Inferior parietal cortex (tissue), 1 donor: ENCODE results near the gene SULT1A3.
A peak's percentile ranks its signal among the peaks of the same experiment; 100 is the strongest.
"Not testable (repeated sequence)": the region's sequence is repeated elsewhere in the genome, so short reads cannot be mapped to it uniquely, and the experiment has no call there.

Experiments
- DNase-seq: peaks from one replicate; pipeline ENCODE4 v3.0.0-alpha.2; 2016; ENCODE audit errors: extremely low spot score

Gene SULT1A3

DNA sequence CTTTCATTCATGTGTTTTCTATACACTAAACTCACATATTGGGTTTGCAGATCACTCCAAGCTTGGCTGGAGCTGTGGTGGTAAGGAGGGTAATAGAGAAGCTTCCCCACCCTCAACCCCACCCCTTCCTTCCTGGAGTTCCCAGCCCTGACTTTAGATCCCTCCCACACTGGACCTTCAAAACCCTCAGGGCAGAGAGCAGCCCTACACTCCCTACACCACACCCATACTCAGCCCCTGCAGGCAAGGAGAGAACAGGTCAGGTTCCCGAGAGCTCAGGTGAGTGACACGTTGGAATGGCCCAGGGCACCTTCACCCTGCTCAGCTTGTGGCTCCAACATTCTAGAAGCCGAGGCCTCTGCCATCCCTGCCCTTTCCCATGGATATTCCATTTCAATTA lies at the start of gene SULT1A3:
TSS of gene SULT1A3 (plus strand) at position 207 of the 400 bp plus-strand sequence. CDS start 1,474 bp downstream, outside the sequence.
- DNase-seq, result not testable (repeated sequence)

DNA sequence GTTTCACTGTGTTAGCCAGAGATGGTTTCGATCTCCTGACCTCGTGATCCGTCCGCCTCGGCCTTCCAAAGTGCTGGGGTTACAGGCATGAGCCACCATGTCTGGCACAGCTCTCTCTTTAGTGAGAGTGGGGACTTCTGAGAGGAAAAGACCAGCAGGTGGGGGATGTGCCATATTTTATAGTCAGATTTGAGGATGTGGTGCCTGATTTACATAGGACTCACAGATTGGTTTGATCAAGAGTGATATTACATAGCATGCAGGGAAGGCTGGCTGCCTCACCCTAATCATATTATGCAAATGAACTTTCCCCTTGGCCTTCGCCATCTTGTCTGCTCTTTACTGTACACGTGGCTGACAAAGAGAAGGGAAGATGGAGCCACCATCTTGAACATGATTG lies 48.0 kb upstream of the SULT1A3 start:
- DNase-seq, result no peak

DNA sequence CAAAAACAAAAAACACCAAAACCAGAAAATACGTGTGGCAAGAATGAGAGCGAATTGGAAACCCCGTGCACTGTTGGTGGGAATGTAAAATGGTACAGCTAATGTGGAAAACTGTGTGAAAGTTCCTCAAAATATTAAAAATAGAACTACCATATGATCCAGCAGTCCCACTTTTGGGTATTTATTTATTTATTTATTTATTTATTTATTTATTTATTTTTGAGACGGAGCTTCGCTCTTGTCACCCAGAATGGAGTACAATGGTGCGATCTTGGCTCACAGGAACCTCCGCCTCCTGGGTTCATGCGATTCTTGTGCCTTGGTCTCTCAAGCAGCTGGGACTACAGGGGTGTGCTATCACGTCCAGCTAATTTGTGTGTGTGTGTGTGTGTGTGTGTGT lies 46.5 kb upstream of the SULT1A3 start:
- DNase-seq, result no peak

GRCh38 chr16:30155188-30155587 lies 43.9 kb upstream of the SULT1A3 start:
- no peak for DNase-seq

DNA sequence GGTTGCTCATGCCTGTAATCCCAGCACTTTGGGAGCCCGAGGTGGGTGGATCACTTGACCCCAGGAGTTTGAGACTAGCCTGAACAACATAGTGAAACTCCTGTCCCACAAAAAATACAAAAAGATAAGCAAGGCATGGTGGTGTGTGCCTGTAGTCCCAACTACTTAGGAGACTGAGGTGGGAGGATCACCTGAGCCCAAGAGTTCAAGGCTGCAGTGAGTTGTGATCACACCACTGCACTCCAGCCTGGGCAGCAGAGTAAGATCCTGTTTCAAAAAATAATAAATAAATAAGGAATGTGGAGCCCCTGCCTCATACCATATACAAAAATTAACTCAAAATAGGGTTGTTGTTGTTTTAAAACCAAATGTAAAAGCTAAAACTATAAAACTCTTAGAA lies 41.8 kb upstream of the SULT1A3 start:
- no peak for DNase-seq

DNA sequence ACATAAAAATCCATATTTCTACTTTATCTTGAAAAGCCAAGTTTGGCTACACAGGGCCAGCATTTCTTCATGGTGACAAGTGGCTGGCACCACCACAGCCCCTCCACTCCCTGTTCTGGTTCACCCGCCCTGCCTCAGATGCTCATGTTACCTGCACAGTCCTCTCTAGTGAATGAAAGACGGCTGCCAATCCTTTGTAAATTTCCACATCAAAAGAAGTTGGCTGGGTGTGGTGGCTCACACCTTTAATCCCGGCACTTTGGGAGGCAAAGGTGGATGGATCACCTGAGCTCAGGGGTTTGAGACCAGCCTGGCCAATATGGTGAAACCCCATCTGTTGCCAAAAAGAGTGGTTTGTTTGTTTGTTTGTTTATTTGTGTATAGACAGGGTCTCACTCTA lies 35.5 kb upstream of the SULT1A3 start:
- no peak for DNase-seq

- DNase-seq, result no peak
Measured at GRCh38 chr16:30166202-30166902, 32.7 kb upstream of the SULT1A3 start.

- not testable (repeated sequence) for DNase-seq
Measured at GRCh38 chr16:30168746-30169145, 30.3 kb upstream of the SULT1A3 start.

- DNase-seq, result not testable (repeated sequence)
Measured at GRCh38 chr16:30169416-30169815, 29.6 kb upstream of the SULT1A3 start.

DNA sequence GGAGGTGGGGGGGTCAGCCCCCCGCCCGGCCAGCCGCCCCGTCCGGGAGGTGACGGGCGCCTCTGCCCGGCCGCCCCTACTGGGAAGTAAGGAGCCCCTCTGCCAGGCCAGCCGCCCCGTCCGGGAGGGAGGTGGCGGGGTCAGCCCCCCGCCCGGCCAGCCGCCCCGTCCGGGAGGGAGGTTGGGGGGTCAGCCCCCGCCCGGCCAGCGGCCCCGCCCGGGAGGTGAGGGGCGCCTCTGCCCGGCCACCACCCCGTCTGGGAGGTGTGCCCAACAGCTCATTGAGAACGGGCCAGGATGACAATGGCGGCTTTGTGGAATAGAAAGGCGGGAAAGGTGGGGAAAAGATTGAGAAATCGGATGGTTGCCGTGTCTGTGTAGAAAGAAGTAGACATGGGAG lies 28.9 kb upstream of the SULT1A3 start:
- DNase-seq, result not testable (repeated sequence)

DNA sequence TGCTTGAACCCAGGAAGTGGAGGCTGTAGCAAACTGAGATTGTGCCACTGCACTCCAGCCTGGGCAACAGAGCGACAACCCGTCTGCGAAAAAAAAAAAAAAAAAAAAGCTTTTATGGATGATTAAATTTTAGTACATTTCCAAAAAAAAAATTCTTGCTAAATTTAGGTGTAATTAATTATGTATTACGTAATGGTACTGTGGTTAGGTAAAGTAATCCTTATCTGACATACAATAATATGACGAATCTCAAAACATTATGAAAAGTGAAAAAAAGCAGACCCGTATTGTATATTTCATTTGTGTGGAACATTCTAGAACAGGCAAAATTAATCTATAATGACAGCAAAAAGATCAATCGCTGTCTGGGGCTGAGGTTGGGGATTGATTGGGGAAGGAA lies 26.0 kb upstream of the SULT1A3 start:
- DNase-seq, result no peak

DNA sequence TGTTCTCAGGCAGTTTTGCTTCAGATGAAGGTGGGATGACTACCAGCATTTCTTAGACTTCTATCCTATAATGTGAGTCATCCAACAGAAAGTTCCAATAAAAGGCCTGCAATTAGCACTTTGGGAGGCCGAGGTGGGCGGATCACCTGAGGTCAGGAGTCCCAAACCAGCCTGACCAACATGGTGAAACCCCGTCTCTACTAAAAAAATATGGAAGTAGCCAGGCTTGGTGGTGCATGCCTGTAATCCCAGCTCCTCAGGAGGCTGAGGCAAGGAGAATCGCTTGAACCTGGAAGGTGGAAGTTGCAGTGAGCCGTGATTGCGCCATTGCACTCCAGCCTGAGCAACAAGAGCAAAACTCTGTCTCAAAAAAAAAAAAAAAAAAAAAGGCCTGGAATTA lies 22.2 kb upstream of the SULT1A3 start:
- DNase-seq, result not testable (repeated sequence)

- DNase-seq, result no peak
Measured at GRCh38 chr16:30179195-30179594, 19.9 kb upstream of the SULT1A3 start.

GRCh38 chr16:30179931-30180330 lies 19.1 kb upstream of the SULT1A3 start:
- DNase-seq, result no peak

- no peak for DNase-seq
Measured at GRCh38 chr16:30180741-30181140, 18.3 kb upstream of the SULT1A3 start.

- peak; percentile 79 for DNase-seq
Measured at GRCh38 chr16:30183233-30184095, 15.6 kb upstream of the SULT1A3 start, which contains the start of gene CORO1A. Gene CORO1A (plus strand): TSS chr16:30183602. CDS start chr16:30185210, 1,608 bp downstream.

DNA sequence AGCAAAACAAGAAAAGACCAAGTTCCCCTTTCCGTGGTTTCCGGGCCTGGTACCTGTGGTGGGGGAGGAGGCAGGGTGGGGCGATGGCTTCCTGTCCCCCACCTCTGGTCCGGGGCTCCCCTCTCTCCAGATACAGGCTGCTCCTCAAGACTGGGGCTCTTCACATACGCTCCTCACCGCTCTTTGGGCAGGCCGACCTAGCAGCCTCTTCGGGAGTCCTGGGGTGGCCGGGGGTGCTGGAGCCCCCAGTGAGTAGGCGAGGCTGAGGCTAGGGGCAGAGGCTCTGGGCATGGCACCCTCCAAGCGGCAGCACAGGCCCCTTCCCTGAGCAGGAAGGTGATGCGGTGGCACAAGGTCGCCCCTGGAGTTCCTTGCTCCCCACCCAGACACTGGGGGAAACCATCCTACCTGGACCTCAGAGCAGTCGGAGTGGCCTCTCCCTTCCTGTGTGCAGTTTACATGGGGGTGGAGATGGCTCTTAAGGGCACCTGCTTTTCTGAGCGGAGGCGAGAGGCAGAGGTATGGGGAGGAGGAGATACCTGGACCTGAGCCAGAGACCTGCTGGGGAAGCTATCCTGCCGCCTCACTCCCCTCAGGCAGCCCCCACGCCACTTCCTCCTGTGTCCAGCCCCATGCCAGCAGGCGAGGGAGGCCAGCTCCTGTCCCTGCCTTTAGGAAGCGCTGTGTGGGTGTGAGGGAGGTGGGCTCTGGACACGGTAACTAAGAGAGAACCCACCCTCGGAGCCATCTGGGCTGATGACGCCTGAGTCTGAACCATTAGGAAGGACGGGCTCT lies 14.8 kb upstream of the SULT1A3 start:
- DNase-seq, result no peak

- DNase-seq, result no peak
Measured at GRCh38 chr16:30184891-30185682, 14.0 kb upstream of the SULT1A3 start.

- no peak for DNase-seq
Measured at GRCh38 chr16:30185683-30186421, 13.2 kb upstream of the SULT1A3 start.

DNA sequence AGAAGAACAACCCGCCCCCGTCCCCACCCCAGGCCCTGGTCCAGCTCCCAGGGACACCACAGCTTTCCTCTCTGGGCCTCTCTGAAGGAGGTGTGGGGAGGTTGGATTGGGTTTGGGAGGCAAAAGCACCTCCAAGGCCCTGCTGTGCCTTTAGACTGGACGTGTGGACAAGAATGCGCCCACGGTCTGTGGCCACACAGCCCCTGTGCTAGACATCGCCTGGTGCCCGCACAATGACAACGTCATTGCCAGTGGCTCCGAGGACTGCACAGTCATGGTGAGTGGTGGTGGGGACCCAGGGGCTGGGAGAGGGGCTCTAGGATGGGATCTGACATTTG lies 12.6 kb upstream of the SULT1A3 start:
- no peak for DNase-seq
